Thyroid gland (tissue), 4 donors: ENCODE measurements around the gene TMEM175.

Experiments
- CTCF ChIP-seq, 6 experiments: fragments of 200-600 bp in 3 of 6; fragments of 450-650 bp in 3 of 6; sonication (generic) in 3 of 6; IDR thresholded peaks; one replicate each; pipeline ENCODE4 v1.5.1; 2016 to 2019; ENCODE audit warnings: antibody characterized with exemption in 6 of 6, mild to moderate bottlenecking in 2 of 6, inconsistent platforms in 1 of 6, moderate library complexity in 1 of 6
- POLR2A ChIP-seq, 2 donors: fragments of 450-650 bp; IDR thresholded peaks; one replicate each; pipeline ENCODE4 v1.6.1; 2017; ENCODE audit warnings: antibody characterized with exemption in 2 of 2, mild to moderate bottlenecking in 2 of 2, moderate library complexity in 1 of 2

- no peak for TF ChIP-seq CTCF (IDR thresholded peaks at IDR 0.05)
- TF ChIP-seq POLR2A (IDR thresholded peaks at IDR 0.05), result no peak
These were observed 19.0 kb upstream of the TMEM175 start for GRCh38 chr4:913280-913618.
